ENCODE data around the gene EXOG.

EXOG gene

GRCh38 chr3:38544926-38545325 is 48.8 kb downstream of the EXOG start:
- no peaks in the 10 kb centered on the region for H3K9me2 ChIP-seq (ENCODE audit: low read depth, low read length)
- no peak overlapping the region for H3K4me2 ChIP-seq (ENCODE audit: low read length)
- no peaks in the 10 kb centered on the region for H3K4me1 ChIP-seq (ENCODE audit: insufficient read depth, low read length, severe bottlenecking)
- no peaks in the 10 kb centered on the region for H4K20me1 ChIP-seq (ENCODE audit: insufficient read depth, low read length)
- no peak overlapping the region for H3K9ac ChIP-seq (ENCODE audit: low read length)
- H3K27me3 ChIP-seq (ENCODE audit: insufficient read depth, low read length), result no peaks in the 10 kb centered on the region
- no peaks in the 10 kb centered on the region for H3F3A ChIP-seq (ENCODE audit: insufficient read depth, low read length)
- H3K27ac ChIP-seq (ENCODE audit: low read depth, low read length, poor library complexity, severe bottlenecking), result no peak overlapping the region
- H3K9me3 ChIP-seq (ENCODE audit: low read length), result no peaks in the 10 kb centered on the region
- no peaks in the 10 kb centered on the region for H3K79me2 ChIP-seq (ENCODE audit: insufficient read depth, low read length)
- H2AFZ ChIP-seq (ENCODE audit: low read length), result no peak overlapping the region
- H3K36me3 ChIP-seq (ENCODE audit: insufficient read depth, low read length), result no peaks in the 10 kb centered on the region
- H3K4me3 ChIP-seq (ENCODE audit: low read depth, low read length, poor library complexity, severe bottlenecking), result no peak overlapping the region
- no peak for TF ChIP-seq EZH2 (IDR thresholded peaks at IDR 0.05; ENCODE audit: borderline replicate concordance, low read length)
- TF ChIP-seq, protein P1, sequence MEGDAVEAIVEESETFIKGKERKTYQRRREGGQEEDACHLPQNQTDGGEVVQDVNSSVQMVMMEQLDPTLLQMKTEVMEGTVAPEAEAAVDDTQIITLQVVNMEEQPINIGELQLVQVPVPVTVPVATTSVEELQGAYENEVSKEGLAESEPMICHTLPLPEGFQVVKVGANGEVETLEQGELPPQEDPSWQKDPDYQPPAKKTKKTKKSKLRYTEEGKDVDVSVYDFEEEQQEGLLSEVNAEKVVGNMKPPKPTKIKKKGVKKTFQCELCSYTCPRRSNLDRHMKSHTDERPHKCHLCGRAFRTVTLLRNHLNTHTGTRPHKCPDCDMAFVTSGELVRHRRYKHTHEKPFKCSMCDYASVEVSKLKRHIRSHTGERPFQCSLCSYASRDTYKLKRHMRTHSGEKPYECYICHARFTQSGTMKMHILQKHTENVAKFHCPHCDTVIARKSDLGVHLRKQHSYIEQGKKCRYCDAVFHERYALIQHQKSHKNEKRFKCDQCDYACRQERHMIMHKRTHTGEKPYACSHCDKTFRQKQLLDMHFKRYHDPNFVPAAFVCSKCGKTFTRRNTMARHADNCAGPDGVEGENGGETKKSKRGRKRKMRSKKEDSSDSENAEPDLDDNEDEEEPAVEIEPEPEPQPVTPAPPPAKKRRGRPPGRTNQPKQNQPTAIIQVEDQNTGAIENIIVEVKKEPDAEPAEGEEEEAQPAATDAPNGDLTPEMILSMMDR (IDR thresholded peaks at IDR 0.05; ENCODE audit: low read length), result no peak

GRCh38 chr3:38545550-38545949 is 49.4 kb downstream of the EXOG start:
- Histone ChIP-seq H3K9me2 (ENCODE audit: low read depth, low read length) (no peaks in the 10 kb centered on the region), H2AFZ (ENCODE audit: low read length) (no peak overlapping the region), H3F3A (ENCODE audit: insufficient read depth, low read length) (no peaks in the 10 kb centered on the region), H3K9me3 (ENCODE audit: low read length) (no peaks in the 10 kb centered on the region), H3K79me2 (ENCODE audit: insufficient read depth, low read length) (no peaks in the 10 kb centered on the region), H3K27ac (ENCODE audit: low read depth, low read length, poor library complexity, severe bottlenecking) (no peak overlapping the region), H4K20me1 (ENCODE audit: insufficient read depth, low read length) (no peaks in the 10 kb centered on the region), H3K36me3 (ENCODE audit: insufficient read depth, low read length) (no peaks in the 10 kb centered on the region), H3K9ac (ENCODE audit: low read length) (no peak overlapping the region), H3K4me2 (ENCODE audit: low read length) (no peak overlapping the region), H3K27me3 (ENCODE audit: insufficient read depth, low read length) (no peaks in the 10 kb centered on the region), H3K4me1 (ENCODE audit: insufficient read depth, low read length, severe bottlenecking) (no peaks in the 10 kb centered on the region), H3K4me3 (ENCODE audit: low read depth, low read length, poor library complexity, severe bottlenecking) (no peak overlapping the region)
- TF ChIP-seq EZH2 (IDR thresholded peaks at IDR 0.05; ENCODE audit: borderline replicate concordance, low read length), result no peak
- TF ChIP-seq, protein P1 (IDR thresholded peaks at IDR 0.05; ENCODE audit: low read length), result no peak

DNA sequence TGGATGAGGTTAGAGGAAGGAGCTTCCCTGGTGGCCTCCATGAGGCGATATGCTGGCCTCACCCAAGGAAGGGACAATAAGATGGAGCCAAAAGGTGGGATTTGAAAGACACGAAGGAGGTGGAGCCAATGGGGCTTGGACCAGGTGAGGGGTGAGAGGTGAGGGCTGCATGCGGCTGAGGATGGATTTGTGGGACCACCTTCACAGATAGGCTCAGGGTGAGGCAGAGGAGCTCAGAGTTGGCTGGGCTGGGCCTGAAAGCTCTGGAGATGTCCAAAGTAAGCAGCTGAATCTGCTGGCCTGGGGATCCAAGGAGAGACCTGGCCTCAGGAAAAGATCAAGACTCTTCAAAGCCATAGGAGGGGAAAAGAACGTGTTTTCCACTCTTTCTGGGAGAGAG is 49.8 kb downstream of the EXOG start:
- Histone ChIP-seq H3K9ac (ENCODE audit: low read length) (no peak overlapping the region), H3F3A (ENCODE audit: insufficient read depth, low read length) (no peaks in the 10 kb centered on the region), H3K4me2 (ENCODE audit: low read length) (no peak overlapping the region), H3K4me3 (ENCODE audit: low read depth, low read length, poor library complexity, severe bottlenecking) (no peak overlapping the region), H3K79me2 (ENCODE audit: insufficient read depth, low read length) (no peaks in the 10 kb centered on the region), H3K36me3 (ENCODE audit: insufficient read depth, low read length) (no peaks in the 10 kb centered on the region), H3K4me1 (ENCODE audit: insufficient read depth, low read length, severe bottlenecking) (no peaks in the 10 kb centered on the region), H4K20me1 (ENCODE audit: insufficient read depth, low read length) (no peaks in the 10 kb centered on the region), H3K27ac (ENCODE audit: low read depth, low read length, poor library complexity, severe bottlenecking) (no peak overlapping the region), H2AFZ (ENCODE audit: low read length) (no peak overlapping the region), H3K9me3 (ENCODE audit: low read length) (no peaks in the 10 kb centered on the region), H3K27me3 (ENCODE audit: insufficient read depth, low read length) (no peaks in the 10 kb centered on the region), H3K9me2 (ENCODE audit: low read depth, low read length) (no peaks in the 10 kb centered on the region)
- no peak for TF ChIP-seq EZH2 (IDR thresholded peaks at IDR 0.05; ENCODE audit: borderline replicate concordance, low read length)
- TF ChIP-seq, protein P1 (IDR thresholded peaks at IDR 0.05; ENCODE audit: low read length), result no peak

Data from OCI-LY1 (cell line).